ENCODE data around the gene PTPRG. TPM values are rescaled to one million over a fixed set of nuclear protein-coding genes. Genes with fewer than 3 reads are reported as not detected.

Gene PTPRG
- total and polyA plus RNA-seq, 4 donors, result 3.6 to 35.6 (median 8.1) TPM

- Histone ChIP-seq H3K9ac (ENCODE audit: low read depth in 1 of 2, low read length in 2 of 2) (no peak overlapping the region), H3K4me1 (ENCODE audit: control insufficient read depth in 4 of 4, insufficient read depth in 4 of 4, low read length in 3 of 4) (no peaks in the 10 kb centered on the region), H3K27ac (ENCODE audit: low read depth in 1 of 2, low read length in 2 of 2) (no peak overlapping the region), H3K27me3 (ENCODE audit: control insufficient read depth in 4 of 4, insufficient read depth in 4 of 4, low read length in 3 of 4) (no peaks in the 10 kb centered on the region), H3K36me3 (ENCODE audit: control insufficient read depth in 4 of 4, insufficient read depth in 3 of 4, low read depth in 1 of 4, low read length in 3 of 4) (no peaks in the 10 kb centered on the region), H3K4me3 (ENCODE audit: low read depth in 1 of 3, low read length in 3 of 3) (no peak overlapping the region), H3K9me3 (ENCODE audit: control insufficient read depth in 4 of 4, low read length in 3 of 4) (no peaks in the 10 kb centered on the region)
- WGBS, result 85% methylated on average over 5 of the region's 5 CpGs
- TF ChIP-seq TAF1 (conservative IDR thresholded peaks at IDR 0.05) (no peak), JUND (IDR thresholded peaks at IDR 0.05) (no peak), FOXA2 (IDR thresholded peaks at IDR 0.05) (no peak), RXRA (IDR thresholded peaks at IDR 0.05) (no peak), SP1 (IDR thresholded peaks at IDR 0.05) (no peak), ATF3 (IDR thresholded peaks at IDR 0.05) (no peak), FOXA1 (IDR thresholded peaks at IDR 0.05) (no peak), HNF4A (conservative IDR thresholded peaks at IDR 0.05) (no peak), ZBTB33 (IDR thresholded peaks at IDR 0.05) (no peak), GABPA (IDR thresholded peaks at IDR 0.05 in 1 of 2, conservative IDR thresholded peaks at IDR 0.05 in 1 of 2) (no peak), HNF4G (IDR thresholded peaks at IDR 0.05) (no peak), YY1 (IDR thresholded peaks at IDR 0.05) (no peak), NR2F2 (IDR thresholded peaks at IDR 0.05) (no peak), RAD21 (IDR thresholded peaks at IDR 0.05) (no peak), EGR1 (IDR thresholded peaks at IDR 0.05; ENCODE audit: low read depth in 2 of 2) (no peak)
- TF ChIP-seq, protein P1, sequence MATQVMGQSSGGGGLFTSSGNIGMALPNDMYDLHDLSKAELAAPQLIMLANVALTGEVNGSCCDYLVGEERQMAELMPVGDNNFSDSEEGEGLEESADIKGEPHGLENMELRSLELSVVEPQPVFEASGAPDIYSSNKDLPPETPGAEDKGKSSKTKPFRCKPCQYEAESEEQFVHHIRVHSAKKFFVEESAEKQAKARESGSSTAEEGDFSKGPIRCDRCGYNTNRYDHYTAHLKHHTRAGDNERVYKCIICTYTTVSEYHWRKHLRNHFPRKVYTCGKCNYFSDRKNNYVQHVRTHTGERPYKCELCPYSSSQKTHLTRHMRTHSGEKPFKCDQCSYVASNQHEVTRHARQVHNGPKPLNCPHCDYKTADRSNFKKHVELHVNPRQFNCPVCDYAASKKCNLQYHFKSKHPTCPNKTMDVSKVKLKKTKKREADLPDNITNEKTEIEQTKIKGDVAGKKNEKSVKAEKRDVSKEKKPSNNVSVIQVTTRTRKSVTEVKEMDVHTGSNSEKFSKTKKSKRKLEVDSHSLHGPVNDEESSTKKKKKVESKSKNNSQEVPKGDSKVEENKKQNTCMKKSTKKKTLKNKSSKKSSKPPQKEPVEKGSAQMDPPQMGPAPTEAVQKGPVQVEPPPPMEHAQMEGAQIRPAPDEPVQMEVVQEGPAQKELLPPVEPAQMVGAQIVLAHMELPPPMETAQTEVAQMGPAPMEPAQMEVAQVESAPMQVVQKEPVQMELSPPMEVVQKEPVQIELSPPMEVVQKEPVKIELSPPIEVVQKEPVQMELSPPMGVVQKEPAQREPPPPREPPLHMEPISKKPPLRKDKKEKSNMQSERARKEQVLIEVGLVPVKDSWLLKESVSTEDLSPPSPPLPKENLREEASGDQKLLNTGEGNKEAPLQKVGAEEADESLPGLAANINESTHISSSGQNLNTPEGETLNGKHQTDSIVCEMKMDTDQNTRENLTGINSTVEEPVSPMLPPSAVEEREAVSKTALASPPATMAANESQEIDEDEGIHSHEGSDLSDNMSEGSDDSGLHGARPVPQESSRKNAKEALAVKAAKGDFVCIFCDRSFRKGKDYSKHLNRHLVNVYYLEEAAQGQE (IDR thresholded peaks at IDR 0.05), result no peak
- TF ChIP-seq, protein P2, sequence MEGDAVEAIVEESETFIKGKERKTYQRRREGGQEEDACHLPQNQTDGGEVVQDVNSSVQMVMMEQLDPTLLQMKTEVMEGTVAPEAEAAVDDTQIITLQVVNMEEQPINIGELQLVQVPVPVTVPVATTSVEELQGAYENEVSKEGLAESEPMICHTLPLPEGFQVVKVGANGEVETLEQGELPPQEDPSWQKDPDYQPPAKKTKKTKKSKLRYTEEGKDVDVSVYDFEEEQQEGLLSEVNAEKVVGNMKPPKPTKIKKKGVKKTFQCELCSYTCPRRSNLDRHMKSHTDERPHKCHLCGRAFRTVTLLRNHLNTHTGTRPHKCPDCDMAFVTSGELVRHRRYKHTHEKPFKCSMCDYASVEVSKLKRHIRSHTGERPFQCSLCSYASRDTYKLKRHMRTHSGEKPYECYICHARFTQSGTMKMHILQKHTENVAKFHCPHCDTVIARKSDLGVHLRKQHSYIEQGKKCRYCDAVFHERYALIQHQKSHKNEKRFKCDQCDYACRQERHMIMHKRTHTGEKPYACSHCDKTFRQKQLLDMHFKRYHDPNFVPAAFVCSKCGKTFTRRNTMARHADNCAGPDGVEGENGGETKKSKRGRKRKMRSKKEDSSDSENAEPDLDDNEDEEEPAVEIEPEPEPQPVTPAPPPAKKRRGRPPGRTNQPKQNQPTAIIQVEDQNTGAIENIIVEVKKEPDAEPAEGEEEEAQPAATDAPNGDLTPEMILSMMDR (IDR thresholded peaks at IDR 0.05; ENCODE audit: low read depth, low read length, missing input control), result no peak
- TF ChIP-seq, protein P3, sequence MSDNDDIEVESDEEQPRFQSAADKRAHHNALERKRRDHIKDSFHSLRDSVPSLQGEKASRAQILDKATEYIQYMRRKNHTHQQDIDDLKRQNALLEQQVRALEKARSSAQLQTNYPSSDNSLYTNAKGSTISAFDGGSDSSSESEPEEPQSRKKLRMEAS (IDR thresholded peaks at IDR 0.05), result no peak
- DNase-seq (ENCODE audit: low spot score), result no peak
These were observed 387.4 kb downstream of the PTPRG start for GRCh38 chr3:61948699-61949305.

All from liver (tissue), 9 donors.